BLaER1 (cell line): ENCODE measurements around the gene GALNT8.
A peak's percentile ranks its signal among the peaks of the same experiment; 100 is the strongest.

ENCODE experiments used
- H3K27ac ChIP-seq: shearing (Covaris generic); formaldehyde crosslinking; 2 replicates; pipeline ENCODE4 v1.8.1; 2022
- H3K27me3 ChIP-seq: shearing (Covaris generic); formaldehyde crosslinking; 2 replicates; pipeline ENCODE4 v1.8.1; 2022
- H3K36me3 ChIP-seq: shearing (Covaris generic); formaldehyde crosslinking; 2 replicates; pipeline ENCODE4 v1.8.1; 2022
- H3K4me1 ChIP-seq: shearing (Covaris generic); formaldehyde crosslinking; 2 replicates; pipeline ENCODE4 v1.8.1; 2022
- H3K4me2 ChIP-seq: shearing (Covaris generic); formaldehyde crosslinking; 2 replicates; pipeline ENCODE4 v1.8.1; 2022
- H3K4me3 ChIP-seq: shearing (Covaris generic); formaldehyde crosslinking; 2 replicates; pipeline ENCODE4 v1.8.1; 2022
- H3K9ac ChIP-seq: shearing (Covaris generic); formaldehyde crosslinking; 2 replicates; pipeline ENCODE4 v1.8.1; 2022
- H3K9me3 ChIP-seq: shearing (Covaris generic); formaldehyde crosslinking; 2 replicates; pipeline ENCODE4 v1.8.1; 2022
- H4K20me1 ChIP-seq: shearing (Covaris generic); formaldehyde crosslinking; 2 replicates; pipeline ENCODE4 v1.8.1; 2022
- Cebpa-rat ChIP-seq: shearing (Covaris generic); IDR thresholded peaks from 2 replicates; pipeline ENCODE4 v1.8.1; 2022

GALNT8 gene

GRCh38 chr12:4809013-4809448, 88.8 kb downstream of the GALNT8 start:
- Histone ChIP-seq H4K20me1 (peaks cover 29% of the 10 kb centered on the region), H3K4me3 (peak overlapping the region; percentile 73), H3K27ac (peak overlapping the region; percentile 59; the same call in 1 of the 2 replicates), H3K27me3 (peaks cover 52% of the 10 kb centered on the region), H3K9ac (peak overlapping the region; percentile 74), H3K4me2 (peak overlapping the region; percentile 88), H3K4me1 (peaks cover 65% of the 10 kb centered on the region), H3K9me3 (peaks cover 14% of the 10 kb centered on the region), H3K36me3 (peaks cover 23% of the 10 kb centered on the region)
- no peak for TF ChIP-seq Cebpa-rat

GRCh38 chr12:4809449-4810218, 89.4 kb downstream of the GALNT8 start:
- peaks cover 71% of the 10 kb centered on the region for H3K4me1 ChIP-seq
- peak overlapping the region; percentile 74 for H3K9ac ChIP-seq
- H3K36me3 ChIP-seq = peaks cover 23% of the 10 kb centered on the region
- peak overlapping the region; percentile 88 for H3K4me2 ChIP-seq
- peak overlapping the region; percentile 59 for H3K27ac ChIP-seq
- H3K27me3 ChIP-seq = peaks cover 52% of the 10 kb centered on the region
- H3K4me3 ChIP-seq = peak overlapping the region; percentile 73
- no peak for TF ChIP-seq Cebpa-rat
- peaks cover 29% of the 10 kb centered on the region for H4K20me1 ChIP-seq
- peaks cover 14% of the 10 kb centered on the region for H3K9me3 ChIP-seq

- Histone ChIP-seq H3K9me3 (peaks cover 14% of the 10 kb centered on the region), H4K20me1 (peaks cover 29% of the 10 kb centered on the region), H3K4me3 (peak overlapping the region; percentile 73), H3K4me2 (peak overlapping the region; percentile 88), H3K27ac (peak overlapping the region; percentile 59; the same call in 1 of the 2 replicates), H3K4me1 (peaks cover 77% of the 10 kb centered on the region), H3K27me3 (peaks cover 52% of the 10 kb centered on the region), H3K9ac (peak overlapping the region; percentile 74), H3K36me3 (peaks cover 23% of the 10 kb centered on the region)
- TF ChIP-seq Cebpa-rat = no peak
Measured at GRCh38 chr12:4810219-4810671, 90.0 kb downstream of the GALNT8 start.

GRCh38 chr12:4812624-4813327, 92.6 kb downstream of the GALNT8 start:
- Histone ChIP-seq H3K4me3 (no peak overlapping the region), H3K27me3 (peaks cover 42% of the 10 kb centered on the region), H4K20me1 (peaks cover 27% of the 10 kb centered on the region), H3K27ac (no peak overlapping the region), H3K9me3 (peaks cover 14% of the 10 kb centered on the region), H3K36me3 (peaks cover 23% of the 10 kb centered on the region), H3K9ac (no peak overlapping the region), H3K4me2 (peak overlapping the region; percentile 90), H3K4me1 (peaks cover 87% of the 10 kb centered on the region)
- TF ChIP-seq Cebpa-rat = no peak

GRCh38 chr12:4813741-4814140, 93.5 kb downstream of the GALNT8 start:
- no peak for TF ChIP-seq Cebpa-rat
- Histone ChIP-seq H3K4me2 (peak overlapping the region; percentile 90), H3K4me3 (peak overlapping the region; percentile 23; the same call in 1 of the 2 replicates), H3K36me3 (peaks cover 23% of the 10 kb centered on the region), H3K27ac (no peak overlapping the region), H3K4me1 (peaks cover 87% of the 10 kb centered on the region), H3K27me3 (peaks cover 32% of the 10 kb centered on the region), H4K20me1 (peaks cover 18% of the 10 kb centered on the region), H3K9me3 (peaks cover 14% of the 10 kb centered on the region), H3K9ac (no peak overlapping the region; the same call in 1 of the 2 replicates)

- Histone ChIP-seq H3K27me3 (peaks cover 25% of the 10 kb centered on the region), H3K27ac (peak overlapping the region; percentile 53), H3K9me3 (peaks cover 14% of the 10 kb centered on the region), H3K4me2 (peak overlapping the region; percentile 90), H4K20me1 (peaks cover 14% of the 10 kb centered on the region), H3K36me3 (peaks cover 23% of the 10 kb centered on the region), H3K9ac (peak overlapping the region; percentile 61; the same call in 1 of the 2 replicates), H3K4me3 (peak overlapping the region; percentile 43), H3K4me1 (peaks cover 90% of the 10 kb centered on the region)
- TF ChIP-seq Cebpa-rat = no peak
Measured at GRCh38 chr12:4814485-4814884, 94.3 kb downstream of the GALNT8 start.

- Histone ChIP-seq H3K27me3 (peaks cover under 1% of the 10 kb centered on the region; the same call in 1 of the 2 replicates), H4K20me1 (no peaks in the 10 kb centered on the region), H3K9ac (peak overlapping the region; percentile 59; the same call in 1 of the 2 replicates), H3K27ac (peak overlapping the region; percentile 63), H3K4me3 (peak overlapping the region; percentile 43; the same call in 1 of the 2 replicates), H3K9me3 (no peaks in the 10 kb centered on the region), H3K4me2 (peak overlapping the region; percentile 90), H3K36me3 (peaks cover 4% of the 10 kb centered on the region; the same call in 1 of the 2 replicates), H3K4me1 (peaks cover 99% of the 10 kb centered on the region)
- no peak for TF ChIP-seq Cebpa-rat
Measured at GRCh38 chr12:4816744-4817525, 96.7 kb downstream of the GALNT8 start.

- H3K4me3 ChIP-seq = peak overlapping the region; percentile 43
- H3K9ac ChIP-seq = peak overlapping the region; percentile 59
- H3K27ac ChIP-seq = peak overlapping the region; percentile 63
- no peaks in the 10 kb centered on the region for H3K36me3 ChIP-seq
- peaks cover 100% of the 10 kb centered on the region for H3K4me1 ChIP-seq
- no peaks in the 10 kb centered on the region for H3K27me3 ChIP-seq
- peak overlapping the region; percentile 90 for H3K4me2 ChIP-seq
- H4K20me1 ChIP-seq = no peaks in the 10 kb centered on the region
- TF ChIP-seq Cebpa-rat = no peak
- no peaks in the 10 kb centered on the region for H3K9me3 ChIP-seq
Measured at GRCh38 chr12:4817880-4818279, 97.7 kb downstream of the GALNT8 start.

GRCh38 chr12:4819654-4820053, 99.5 kb downstream of the GALNT8 start:
- H3K9ac ChIP-seq = peak overlapping the region; percentile 50
- H3K27me3 ChIP-seq = no peaks in the 10 kb centered on the region
- no peak overlapping the region for H3K4me3 ChIP-seq
- H3K27ac ChIP-seq = peak overlapping the region; percentile 77
- no peak for TF ChIP-seq Cebpa-rat
- no peaks in the 10 kb centered on the region for H3K36me3 ChIP-seq
- no peaks in the 10 kb centered on the region for H3K9me3 ChIP-seq
- no peaks in the 10 kb centered on the region for H4K20me1 ChIP-seq
- peaks cover 100% of the 10 kb centered on the region for H3K4me1 ChIP-seq
- H3K4me2 ChIP-seq = peak overlapping the region; percentile 90
